ENCODE results near the gene RAB28. TPM values are rescaled to one million over a fixed set of nuclear protein-coding genes. Genes with fewer than 3 reads are reported as not detected.
A peak's percentile ranks its signal among the peaks of the same experiment; 100 is the strongest.

The RAB28 gene
- total RNA-seq, 1 experiment from 2014 or later, result 17.1 TPM

DNA sequence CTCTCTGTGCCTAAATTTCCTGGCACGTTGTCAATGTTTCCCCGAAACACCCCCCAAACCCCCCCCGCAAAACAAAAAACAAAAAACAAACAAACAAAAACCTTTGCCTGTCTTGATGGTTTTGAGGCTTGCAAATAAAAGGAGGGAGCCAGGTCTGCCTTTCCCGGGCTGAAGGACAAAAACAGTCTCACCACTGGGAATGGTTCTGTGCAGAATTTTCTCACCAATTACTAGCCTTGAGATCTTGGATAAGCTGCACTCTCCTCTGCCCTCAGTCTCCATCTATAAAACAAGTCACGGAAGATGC lies 44.6 kb upstream of the RAB28 start:
- no peak for ATAC-seq
- DNase-seq (ENCODE audit: low spot score), result no peak
- H3K4me1 Mint-ChIP-seq, result peaks cover 72% of the 10 kb centered on the region
- H3K27ac Mint-ChIP-seq, result no peak overlapping the region
- H3K4me3 Mint-ChIP-seq, result peak overlapping the region; percentile 50
- peaks cover 10% of the 10 kb centered on the region for H3K9me3 Mint-ChIP-seq
- peaks cover 100% of the 10 kb centered on the region for H3K27me3 Mint-ChIP-seq (ENCODE audit: low read depth)
- ChIA-PET POLR2A (interaction anchor here (0.7 kb wide), 1 partner anchor 651 kb away, joined by 3 read pairs; no protein-coding TSS in a partner anchor), CTCF (interaction anchor here (0.9 to 5.8 kb wide), 3 partner anchors 12 to 97 kb away, joined by 3 to 55 read pairs (median 11); no protein-coding TSS in a partner anchor)
- H3K36me3 Mint-ChIP-seq, result peaks cover 11% of the 10 kb centered on the region
- TF ChIP-seq, protein P1, sequence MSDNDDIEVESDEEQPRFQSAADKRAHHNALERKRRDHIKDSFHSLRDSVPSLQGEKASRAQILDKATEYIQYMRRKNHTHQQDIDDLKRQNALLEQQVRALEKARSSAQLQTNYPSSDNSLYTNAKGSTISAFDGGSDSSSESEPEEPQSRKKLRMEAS (CRISPR knock-in tag; IDR thresholded peaks at IDR 0.05), result 0 out of 2 replicates have a peak, but pooled peaks have one; percentile 14
- no peak for TF ChIP-seq TP53 (CRISPR knock-in tag; IDR thresholded peaks at IDR 0.05)
- no peak for TF ChIP-seq ZNF232 (CRISPR knock-in tag; IDR thresholded peaks at IDR 0.05)

DNA sequence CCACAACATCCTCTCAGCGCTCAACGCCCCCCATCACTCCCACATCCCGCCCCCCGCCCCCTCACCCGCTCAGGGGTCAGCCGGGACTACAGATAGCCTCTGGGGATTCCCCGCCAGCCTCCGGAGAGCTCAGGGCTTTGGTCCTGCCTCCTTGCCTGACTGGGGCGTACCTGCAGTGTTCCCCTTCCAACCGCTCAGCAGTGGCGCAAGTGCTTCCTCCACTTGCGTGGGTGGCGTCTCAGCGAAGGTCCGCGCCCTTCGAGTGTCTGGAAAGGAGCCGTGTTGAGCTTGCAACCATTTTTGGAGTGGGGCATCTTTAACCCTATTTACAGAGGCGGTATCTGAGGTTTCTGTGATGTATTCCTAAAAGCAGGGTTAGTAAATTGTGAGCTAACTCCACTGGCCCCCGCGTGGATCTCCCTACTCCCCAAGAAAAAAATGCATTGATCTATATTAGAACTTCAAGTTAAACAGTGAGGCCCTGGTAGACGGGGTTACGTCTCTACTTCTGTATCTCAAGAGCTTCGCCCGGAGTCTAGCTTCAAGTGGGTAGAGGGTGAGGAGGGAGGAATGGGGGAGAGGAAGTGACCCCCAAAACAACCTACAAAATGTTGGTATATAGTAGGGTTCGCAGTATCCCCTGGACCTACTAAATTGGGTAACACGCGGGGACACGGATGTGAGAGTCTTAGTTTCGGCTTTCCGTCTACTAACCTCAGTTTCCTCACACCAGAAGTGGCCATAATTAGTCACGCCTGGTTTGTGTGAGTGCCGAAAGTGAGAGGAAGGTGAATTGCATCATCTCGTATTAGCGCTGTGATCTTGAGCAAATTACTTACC lies 44.1 kb upstream of the RAB28 start:
- POLR2A ChIA-PET, result no interaction called here
- H3K27me3 Mint-ChIP-seq (ENCODE audit: low read depth), result peaks cover 100% of the 10 kb centered on the region
- TF ChIP-seq, protein P2, sequence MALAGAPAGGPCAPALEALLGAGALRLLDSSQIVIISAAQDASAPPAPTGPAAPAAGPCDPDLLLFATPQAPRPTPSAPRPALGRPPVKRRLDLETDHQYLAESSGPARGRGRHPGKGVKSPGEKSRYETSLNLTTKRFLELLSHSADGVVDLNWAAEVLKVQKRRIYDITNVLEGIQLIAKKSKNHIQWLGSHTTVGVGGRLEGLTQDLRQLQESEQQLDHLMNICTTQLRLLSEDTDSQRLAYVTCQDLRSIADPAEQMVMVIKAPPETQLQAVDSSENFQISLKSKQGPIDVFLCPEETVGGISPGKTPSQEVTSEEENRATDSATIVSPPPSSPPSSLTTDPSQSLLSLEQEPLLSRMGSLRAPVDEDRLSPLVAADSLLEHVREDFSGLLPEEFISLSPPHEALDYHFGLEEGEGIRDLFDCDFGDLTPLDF (CRISPR knock-in tag; IDR thresholded peaks at IDR 0.05), result no peak
- TF ChIP-seq, protein P3, sequence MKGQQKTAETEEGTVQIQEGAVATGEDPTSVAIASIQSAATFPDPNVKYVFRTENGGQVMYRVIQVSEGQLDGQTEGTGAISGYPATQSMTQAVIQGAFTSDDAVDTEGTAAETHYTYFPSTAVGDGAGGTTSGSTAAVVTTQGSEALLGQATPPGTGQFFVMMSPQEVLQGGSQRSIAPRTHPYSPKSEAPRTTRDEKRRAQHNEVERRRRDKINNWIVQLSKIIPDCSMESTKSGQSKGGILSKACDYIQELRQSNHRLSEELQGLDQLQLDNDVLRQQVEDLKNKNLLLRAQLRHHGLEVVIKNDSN (CRISPR knock-in tag; IDR thresholded peaks at IDR 0.05), result no peak
- TF ChIP-seq, protein P4, sequence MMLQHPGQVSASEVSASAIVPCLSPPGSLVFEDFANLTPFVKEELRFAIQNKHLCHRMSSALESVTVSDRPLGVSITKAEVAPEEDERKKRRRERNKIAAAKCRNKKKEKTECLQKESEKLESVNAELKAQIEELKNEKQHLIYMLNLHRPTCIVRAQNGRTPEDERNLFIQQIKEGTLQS (CRISPR knock-in tag; conservative IDR thresholded peaks at IDR 0.05), result no peak
- TF ChIP-seq, protein P5, sequence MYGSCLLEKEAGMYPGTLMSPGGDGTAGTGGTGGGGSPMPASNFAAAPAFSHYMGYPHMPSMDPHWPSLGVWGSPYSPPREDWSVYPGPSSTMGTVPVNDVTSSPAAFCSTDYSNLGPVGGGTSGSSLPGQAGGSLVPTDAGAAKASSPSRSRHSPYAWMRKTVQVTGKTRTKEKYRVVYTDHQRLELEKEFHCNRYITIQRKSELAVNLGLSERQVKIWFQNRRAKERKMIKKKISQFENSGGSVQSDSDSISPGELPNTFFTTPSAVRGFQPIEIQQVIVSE (CRISPR knock-in tag; IDR thresholded peaks at IDR 0.05; ENCODE audit: borderline replicate concordance), result no peak
- TF ChIP-seq, protein P6, sequence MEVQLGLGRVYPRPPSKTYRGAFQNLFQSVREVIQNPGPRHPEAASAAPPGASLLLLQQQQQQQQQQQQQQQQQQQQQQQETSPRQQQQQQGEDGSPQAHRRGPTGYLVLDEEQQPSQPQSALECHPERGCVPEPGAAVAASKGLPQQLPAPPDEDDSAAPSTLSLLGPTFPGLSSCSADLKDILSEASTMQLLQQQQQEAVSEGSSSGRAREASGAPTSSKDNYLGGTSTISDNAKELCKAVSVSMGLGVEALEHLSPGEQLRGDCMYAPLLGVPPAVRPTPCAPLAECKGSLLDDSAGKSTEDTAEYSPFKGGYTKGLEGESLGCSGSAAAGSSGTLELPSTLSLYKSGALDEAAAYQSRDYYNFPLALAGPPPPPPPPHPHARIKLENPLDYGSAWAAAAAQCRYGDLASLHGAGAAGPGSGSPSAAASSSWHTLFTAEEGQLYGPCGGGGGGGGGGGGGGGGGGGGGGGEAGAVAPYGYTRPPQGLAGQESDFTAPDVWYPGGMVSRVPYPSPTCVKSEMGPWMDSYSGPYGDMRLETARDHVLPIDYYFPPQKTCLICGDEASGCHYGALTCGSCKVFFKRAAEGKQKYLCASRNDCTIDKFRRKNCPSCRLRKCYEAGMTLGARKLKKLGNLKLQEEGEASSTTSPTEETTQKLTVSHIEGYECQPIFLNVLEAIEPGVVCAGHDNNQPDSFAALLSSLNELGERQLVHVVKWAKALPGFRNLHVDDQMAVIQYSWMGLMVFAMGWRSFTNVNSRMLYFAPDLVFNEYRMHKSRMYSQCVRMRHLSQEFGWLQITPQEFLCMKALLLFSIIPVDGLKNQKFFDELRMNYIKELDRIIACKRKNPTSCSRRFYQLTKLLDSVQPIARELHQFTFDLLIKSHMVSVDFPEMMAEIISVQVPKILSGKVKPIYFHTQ (CRISPR knock-in tag; IDR thresholded peaks at IDR 0.05), result no peak
- TF ChIP-seq ZNF396 (CRISPR knock-in tag; IDR thresholded peaks at IDR 0.05; ENCODE audit: borderline replicate concordance) (no peak), MXD4 (CRISPR knock-in tag; IDR thresholded peaks at IDR 0.05; ENCODE audit: borderline replicate concordance) (no peak), MYBL2 (CRISPR knock-in tag; IDR thresholded peaks at IDR 0.05) (no peak), ZNF121 (CRISPR knock-in tag; IDR thresholded peaks at IDR 0.05) (no peak), FOXK1 (CRISPR knock-in tag; IDR thresholded peaks at IDR 0.05) (no peak), ATF1 (CRISPR knock-in tag; IDR thresholded peaks at IDR 0.05) (no peak), NFATC4 (CRISPR knock-in tag; IDR thresholded peaks at IDR 0.05) (no peak)
- TF ChIP-seq, protein P7, sequence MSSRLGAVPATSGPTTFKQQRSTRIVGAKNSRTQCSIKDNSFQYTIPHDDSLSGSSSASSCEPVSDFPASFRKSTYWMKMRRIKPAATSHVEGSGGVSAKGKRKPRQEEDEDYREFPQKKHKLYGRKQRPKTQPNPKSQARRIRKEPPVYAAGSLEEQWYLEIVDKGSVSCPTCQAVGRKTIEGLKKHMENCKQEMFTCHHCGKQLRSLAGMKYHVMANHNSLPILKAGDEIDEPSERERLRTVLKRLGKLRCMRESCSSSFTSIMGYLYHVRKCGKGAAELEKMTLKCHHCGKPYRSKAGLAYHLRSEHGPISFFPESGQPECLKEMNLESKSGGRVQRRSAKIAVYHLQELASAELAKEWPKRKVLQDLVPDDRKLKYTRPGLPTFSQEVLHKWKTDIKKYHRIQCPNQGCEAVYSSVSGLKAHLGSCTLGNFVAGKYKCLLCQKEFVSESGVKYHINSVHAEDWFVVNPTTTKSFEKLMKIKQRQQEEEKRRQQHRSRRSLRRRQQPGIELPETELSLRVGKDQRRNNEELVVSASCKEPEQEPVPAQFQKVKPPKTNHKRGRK (CRISPR knock-in tag; IDR thresholded peaks at IDR 0.05; ENCODE audit: borderline replicate concordance), result no peak
- TF ChIP-seq, protein P8, sequence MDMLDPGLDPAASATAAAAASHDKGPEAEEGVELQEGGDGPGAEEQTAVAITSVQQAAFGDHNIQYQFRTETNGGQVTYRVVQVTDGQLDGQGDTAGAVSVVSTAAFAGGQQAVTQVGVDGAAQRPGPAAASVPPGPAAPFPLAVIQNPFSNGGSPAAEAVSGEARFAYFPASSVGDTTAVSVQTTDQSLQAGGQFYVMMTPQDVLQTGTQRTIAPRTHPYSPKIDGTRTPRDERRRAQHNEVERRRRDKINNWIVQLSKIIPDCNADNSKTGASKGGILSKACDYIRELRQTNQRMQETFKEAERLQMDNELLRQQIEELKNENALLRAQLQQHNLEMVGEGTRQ (CRISPR knock-in tag; IDR thresholded peaks at IDR 0.05), result no peak
- TF ChIP-seq, protein P9, sequence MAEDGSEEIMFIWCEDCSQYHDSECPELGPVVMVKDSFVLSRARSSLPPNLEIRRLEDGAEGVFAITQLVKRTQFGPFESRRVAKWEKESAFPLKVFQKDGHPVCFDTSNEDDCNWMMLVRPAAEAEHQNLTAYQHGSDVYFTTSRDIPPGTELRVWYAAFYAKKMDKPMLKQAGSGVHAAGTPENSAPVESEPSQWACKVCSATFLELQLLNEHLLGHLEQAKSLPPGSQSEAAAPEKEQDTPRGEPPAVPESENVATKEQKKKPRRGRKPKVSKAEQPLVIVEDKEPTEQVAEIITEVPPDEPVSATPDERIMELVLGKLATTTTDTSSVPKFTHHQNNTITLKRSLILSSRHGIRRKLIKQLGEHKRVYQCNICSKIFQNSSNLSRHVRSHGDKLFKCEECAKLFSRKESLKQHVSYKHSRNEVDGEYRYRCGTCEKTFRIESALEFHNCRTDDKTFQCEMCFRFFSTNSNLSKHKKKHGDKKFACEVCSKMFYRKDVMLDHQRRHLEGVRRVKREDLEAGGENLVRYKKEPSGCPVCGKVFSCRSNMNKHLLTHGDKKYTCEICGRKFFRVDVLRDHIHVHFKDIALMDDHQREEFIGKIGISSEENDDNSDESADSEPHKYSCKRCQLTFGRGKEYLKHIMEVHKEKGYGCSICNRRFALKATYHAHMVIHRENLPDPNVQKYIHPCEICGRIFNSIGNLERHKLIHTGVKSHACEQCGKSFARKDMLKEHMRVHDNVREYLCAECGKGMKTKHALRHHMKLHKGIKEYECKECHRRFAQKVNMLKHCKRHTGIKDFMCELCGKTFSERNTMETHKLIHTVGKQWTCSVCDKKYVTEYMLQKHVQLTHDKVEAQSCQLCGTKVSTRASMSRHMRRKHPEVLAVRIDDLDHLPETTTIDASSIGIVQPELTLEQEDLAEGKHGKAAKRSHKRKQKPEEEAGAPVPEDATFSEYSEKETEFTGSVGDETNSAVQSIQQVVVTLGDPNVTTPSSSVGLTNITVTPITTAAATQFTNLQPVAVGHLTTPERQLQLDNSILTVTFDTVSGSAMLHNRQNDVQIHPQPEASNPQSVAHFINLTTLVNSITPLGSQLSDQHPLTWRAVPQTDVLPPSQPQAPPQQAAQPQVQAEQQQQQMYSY (CRISPR knock-in tag; IDR thresholded peaks at IDR 0.05), result no peak
- TF ChIP-seq, protein P10, sequence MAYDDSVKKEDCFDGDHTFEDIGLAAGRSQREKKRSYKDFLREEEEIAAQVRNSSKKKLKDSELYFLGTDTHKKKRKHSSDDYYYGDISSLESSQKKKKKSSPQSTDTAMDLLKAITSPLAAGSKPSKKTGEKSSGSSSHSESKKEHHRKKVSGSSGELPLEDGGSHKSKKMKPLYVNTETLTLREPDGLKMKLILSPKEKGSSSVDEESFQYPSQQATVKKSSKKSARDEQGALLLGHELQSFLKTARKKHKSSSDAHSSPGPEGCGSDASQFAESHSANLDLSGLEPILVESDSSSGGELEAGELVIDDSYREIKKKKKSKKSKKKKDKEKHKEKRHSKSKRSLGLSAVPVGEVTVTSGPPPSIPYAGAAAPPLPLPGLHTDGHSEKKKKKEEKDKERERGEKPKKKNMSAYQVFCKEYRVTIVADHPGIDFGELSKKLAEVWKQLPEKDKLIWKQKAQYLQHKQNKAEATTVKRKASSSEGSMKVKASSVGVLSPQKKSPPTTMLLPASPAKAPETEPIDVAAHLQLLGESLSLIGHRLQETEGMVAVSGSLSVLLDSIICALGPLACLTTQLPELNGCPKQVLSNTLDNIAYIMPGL (CRISPR knock-in tag; IDR thresholded peaks at IDR 0.05), result no peak

More for the DNA sequence above, 44.1 kb upstream of the RAB28 start:
- ATAC-seq (no peak), DNase-seq (ENCODE audit: low spot score) (no peak)
- Mint-ChIP-seq H3K27ac (no peak overlapping the region), H3K36me3 (peaks cover 11% of the 10 kb centered on the region), H3K4me3 (peak overlapping the region; percentile 50), H3K9me3 (peaks cover 10% of the 10 kb centered on the region), H3K4me1 (peaks cover 72% of the 10 kb centered on the region)
- CTCF ChIA-PET, result interaction anchor here (0.6 to 5.8 kb wide), 5 partner anchors 13 to 267 kb away, joined by 3 to 55 read pairs (median 5); no protein-coding TSS in a partner anchor
